T1000 (cell line): ENCODE results near the gene NEIL3.
"Not testable (repeated sequence)": the region's sequence is repeated elsewhere in the genome, so short reads cannot be mapped to it uniquely, and the experiment has no call there.

Experiments
- DNase-seq: peaks from one replicate; lab custom pipeline; 2025; ENCODE audit warnings: mixed read lengths; lab: John Stamatoyannopoulos, UW

Gene NEIL3

DNA sequence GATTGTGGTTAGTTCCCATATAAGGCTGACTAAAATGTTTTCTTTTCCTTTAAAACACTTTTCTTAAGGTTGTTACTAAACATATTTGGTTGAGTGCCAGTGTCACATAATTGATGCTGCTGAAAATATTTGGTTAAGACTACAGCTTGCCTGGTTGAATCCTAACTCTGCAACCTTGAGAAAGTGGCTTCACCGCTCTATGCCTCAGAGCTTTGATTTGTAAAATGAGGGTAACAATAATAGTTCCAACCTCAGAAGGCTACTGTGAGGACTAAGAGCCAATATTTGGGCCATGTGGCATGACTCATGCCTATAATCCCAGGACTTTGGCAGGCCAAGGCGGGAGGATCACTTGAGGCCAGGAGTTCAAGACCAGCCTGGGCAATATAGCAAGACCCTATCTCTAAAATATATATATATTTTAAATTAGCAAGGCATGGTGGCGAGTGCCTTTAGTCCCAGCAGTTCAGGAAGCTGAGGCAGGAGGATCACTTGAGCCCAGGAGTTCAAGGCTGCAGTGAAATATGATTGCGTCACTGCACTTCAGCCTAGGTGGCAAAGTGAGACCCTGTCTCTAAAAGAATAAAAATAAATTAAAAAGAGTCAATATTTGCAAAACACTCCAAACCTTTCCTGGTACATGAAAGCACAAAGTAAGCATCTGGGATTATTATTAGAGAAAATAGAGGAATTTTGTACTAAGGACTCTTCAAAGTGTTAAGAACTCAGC lies 7.1 kb upstream of the NEIL3 start:
- no peak for DNase-seq

DNA sequence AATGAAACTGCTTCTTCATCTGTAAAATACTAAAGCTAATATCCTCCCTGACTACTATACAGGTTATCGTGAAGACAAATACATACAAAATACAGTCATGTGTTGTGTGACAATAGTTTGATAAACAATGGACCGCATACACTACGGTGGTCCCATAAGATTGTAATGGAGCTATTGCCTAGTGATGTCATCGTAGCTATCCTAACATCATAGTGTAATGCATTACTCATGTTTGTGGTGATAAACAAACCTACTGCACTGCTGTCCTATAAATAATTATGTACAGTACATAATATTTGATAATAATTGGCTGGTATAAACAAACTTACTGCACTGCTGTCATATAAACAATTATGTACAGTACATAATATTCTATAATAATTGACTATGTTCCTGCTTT lies 5.6 kb upstream of the NEIL3 start:
- DNase-seq, result no peak

DNA sequence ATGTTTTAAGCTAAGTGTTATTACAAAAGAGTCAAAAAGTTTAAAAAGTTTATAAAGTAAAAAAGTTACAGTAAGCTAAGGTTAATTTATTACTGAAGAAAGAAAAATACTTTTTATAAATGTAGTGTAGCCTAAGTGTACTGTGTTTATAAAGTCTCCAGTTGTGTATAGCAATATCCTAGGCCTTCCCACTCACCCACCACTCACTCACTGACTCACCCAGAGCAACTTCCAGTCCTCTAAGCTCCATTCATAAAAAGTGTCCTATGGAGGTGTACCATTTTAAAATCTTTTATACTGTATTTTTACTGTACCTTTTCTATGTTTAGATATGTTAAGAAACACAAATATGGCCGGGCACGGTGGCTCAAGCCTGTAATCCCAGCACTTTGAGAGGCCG lies 4.8 kb upstream of the NEIL3 start:
- not testable (repeated sequence) for DNase-seq

DNA sequence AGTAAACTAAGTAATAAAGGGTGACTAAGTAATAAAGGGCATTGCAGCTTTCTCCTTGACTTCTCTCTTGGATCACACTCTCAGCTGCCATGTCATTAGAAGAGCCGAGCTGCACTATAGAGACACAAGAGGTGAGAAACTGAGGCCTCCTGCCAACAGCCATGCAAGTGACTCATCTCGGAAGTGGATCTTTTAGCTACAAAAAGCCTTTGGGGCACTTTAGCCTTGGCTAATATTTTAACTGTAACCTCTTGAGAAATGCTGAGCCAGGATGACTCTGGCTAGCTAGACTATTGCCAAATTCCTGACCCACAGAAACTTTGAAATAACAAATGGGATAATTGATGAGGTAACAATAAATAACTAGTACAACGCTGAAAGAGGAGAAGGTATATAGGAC lies 1.5 kb upstream of the NEIL3 start:
- DNase-seq, result peak; percentile 54

DNA sequence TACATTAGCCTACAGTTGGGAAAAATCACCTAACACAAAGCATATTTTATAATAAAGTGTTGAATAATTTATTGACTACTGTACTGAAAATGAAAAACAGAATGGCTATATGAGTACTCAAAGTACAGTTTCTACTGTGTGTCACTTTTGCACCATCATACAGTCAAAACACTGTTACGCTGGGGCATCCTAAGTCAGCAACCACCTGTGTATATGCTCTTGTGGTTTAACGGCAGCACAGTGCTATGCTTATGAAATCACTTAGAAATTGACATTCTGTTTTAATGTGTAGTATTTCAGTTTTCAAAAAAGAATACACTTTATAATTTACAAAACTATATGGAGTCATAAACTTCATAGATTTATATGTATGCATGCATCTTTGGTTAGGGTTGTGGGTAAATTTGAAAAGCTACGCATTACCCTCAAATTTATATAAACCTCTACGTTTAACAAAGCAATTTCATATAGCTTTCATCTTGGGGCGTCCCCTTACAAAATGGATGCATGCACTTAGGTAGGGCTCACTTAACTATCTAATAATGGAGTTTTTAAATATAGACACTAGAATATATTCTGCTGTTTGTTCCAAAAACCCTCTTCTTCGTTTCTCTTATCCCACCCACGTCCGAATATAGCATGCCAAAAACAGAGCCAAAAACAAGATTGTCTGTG lies 690 bp upstream of the NEIL3 start:
- no peak for DNase-seq

DNA sequence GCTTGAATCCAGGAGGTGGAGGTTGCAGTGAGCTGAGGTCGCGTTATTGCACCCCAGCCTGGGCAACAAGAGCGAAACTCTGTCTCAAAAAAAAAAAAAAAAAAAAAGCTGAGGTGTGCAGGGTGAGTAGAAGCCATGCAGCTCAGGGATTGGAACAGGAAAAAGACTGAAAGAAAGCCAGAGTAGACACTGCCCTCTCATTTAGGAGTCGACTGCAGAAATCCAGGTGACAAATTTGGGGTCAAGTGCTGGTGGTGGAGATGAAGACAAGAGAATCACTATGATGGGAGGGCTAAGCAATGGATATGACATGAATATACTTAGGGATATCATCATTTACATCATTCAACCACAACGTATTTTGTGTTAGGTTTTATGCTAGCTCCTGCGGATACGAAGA lies 1.9 kb downstream of the NEIL3 start:
- DNase-seq, result no peak

DNA sequence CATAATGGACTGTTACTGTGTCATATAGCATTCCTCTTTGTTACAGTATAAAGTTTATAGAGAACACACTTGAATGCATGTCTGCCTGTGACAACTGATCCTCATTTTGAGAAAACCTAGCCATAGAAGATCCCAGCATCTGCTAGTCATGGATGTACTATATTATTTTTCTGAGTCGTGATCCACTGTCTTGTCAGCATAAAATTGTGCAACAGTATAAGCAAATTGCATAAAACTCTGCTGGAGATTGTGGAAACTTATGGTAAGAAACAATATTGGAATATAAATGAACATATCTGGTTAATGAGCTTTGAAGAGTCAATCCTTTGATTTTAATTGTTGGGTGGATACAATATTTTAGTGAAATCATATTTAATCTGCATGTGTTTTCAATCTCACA lies 3.6 kb downstream of the NEIL3 start:
- no peak for DNase-seq

DNA sequence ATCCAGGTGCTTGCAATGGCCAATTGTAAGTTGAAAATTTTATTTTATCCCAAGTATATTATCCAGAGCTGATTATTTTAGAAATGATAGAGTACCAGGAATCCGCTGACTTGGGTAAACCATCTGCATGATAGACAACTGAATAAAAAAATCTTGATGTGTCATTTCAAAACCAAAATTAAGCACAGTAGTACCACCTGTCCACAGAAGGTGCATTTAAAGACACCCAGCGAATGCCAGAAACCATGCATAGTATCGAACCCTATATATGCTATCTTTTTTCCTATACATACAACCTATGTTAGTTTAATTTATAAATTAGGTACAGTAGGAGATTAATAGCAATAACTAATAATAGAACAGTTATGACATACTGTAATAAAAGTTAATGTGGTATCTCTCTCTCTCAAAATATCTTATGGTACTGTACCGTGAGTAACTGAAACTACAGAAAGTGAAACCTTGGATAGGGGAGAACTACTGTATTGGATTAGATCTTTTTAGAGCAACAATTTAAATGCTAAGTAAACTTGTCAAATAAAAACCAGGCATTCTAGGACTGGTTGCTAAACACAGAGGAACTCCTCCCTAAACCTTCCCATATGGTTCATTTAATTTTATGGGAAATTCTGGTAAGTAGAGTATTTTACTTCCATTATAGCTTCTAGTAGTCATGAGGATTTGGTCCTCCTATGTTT lies 6.2 kb downstream of the NEIL3 start:
- DNase-seq, result no peak

DNA sequence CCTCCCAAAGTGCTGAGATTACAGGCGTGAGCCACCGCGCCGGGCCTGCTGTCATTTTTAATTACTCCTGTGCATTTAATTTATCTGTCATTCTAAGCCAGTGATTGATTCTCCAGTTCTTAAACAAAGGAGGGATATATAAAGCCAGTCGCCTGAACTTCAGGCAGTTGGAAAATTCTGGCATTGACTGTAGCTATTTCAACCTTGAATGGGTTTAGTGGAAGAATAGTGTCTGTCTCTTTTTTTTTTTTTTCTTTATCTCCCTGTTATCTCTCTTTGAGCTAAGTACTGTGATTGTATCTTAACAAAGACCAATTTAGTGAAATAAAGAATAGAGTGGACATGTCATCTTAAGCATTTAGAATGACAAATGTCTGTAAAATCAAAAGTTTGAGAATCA lies 11.0 kb downstream of the NEIL3 start:
- no peak for DNase-seq

DNA sequence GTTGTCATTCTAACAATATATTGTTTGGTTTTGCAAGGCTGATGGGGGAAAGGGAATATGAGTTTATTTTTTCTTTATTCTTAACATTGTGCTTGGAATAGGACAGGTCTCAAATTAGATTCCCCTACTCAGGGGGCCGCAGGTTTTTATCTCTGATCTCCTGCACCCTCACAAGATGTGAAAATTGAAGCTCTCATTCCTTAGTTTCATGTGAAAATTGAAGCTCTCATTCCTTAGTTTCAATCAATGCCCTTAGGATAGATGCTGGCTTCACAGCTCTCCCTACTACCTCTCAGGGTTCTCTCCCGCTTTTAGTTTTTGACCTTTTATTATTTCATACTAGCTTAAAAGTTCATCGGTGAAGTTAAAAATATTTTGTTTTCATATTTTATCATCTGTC lies 12.0 kb downstream of the NEIL3 start:
- no peak for DNase-seq

DNA sequence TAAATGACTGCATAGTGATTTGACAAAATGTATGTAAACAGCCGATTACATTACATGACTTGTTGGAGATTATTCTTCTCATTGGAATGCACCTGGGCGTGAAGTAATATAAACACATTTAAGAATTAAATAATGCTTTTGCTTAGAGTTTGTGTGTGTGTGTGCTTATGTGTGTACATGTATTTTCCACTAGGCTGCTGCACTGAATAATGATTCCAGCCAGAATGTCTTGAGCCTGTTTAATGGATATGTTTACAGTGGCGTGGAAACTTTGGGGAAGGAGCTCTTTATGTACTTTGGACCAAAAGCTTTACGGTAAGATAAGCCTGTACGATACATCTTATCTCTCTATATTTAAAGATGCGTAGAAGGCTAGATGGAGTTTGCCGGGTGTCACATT lies 12.6 kb downstream of the NEIL3 start:
- DNase-seq, result no peak

DNA sequence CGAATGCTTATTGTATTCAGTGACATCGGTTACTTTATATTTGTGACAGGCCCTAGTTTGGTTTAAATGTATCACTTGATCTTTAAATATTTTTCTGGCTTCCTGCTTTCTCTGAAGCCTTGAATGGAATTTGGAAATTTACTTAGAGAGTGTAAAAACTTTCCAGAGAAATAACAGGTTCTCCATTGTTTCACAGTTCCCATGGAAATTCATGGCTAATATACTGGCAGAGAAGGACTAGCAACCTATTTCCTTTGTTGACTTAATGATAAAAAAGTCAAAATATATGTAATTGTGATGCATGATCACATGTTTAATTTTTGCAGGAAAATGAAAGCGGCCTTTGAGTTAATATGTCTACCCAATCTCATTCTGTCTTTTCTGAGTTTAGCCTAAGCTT lies 13.2 kb downstream of the NEIL3 start:
- no peak for DNase-seq

DNA sequence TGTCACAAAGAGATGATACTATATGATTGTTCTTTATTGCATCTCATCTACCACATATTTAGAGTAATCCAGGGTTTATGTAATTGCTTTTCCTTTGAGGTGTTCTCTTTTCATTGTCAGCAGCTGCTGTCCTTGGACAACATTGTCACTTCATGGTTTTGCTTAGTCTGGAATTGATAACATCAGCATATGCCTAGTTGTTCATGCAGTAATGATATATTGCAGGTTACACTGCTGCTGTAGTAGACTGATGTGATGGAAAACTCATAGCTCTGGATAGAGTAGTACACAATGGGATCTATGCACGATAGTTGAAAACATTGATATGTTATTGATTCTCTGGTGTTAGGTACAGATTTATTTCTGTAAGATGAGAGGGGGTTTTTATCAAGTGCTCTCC lies 13.7 kb downstream of the NEIL3 start:
- DNase-seq, result no peak

DNA sequence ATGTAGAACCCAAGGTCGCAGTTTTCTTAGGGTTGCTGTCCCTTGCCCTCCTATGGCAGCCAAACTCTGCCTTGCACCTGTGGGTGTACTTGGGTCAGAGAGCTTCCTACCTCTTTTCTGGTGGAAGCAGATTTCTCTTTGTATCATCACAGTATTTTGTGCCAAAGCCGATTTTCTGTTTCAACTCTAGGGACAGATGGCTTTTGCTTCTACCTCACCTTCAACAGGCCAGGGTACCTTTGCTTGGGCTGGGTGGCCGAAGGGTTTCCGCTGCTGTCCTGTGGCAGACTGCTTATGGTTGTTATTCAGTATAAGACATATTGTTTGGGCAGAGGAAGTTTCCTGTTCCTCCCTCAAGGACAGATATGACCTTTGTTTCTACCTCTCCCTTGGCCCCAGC lies 22.4 kb downstream of the NEIL3 start:
- no peak for DNase-seq

DNA sequence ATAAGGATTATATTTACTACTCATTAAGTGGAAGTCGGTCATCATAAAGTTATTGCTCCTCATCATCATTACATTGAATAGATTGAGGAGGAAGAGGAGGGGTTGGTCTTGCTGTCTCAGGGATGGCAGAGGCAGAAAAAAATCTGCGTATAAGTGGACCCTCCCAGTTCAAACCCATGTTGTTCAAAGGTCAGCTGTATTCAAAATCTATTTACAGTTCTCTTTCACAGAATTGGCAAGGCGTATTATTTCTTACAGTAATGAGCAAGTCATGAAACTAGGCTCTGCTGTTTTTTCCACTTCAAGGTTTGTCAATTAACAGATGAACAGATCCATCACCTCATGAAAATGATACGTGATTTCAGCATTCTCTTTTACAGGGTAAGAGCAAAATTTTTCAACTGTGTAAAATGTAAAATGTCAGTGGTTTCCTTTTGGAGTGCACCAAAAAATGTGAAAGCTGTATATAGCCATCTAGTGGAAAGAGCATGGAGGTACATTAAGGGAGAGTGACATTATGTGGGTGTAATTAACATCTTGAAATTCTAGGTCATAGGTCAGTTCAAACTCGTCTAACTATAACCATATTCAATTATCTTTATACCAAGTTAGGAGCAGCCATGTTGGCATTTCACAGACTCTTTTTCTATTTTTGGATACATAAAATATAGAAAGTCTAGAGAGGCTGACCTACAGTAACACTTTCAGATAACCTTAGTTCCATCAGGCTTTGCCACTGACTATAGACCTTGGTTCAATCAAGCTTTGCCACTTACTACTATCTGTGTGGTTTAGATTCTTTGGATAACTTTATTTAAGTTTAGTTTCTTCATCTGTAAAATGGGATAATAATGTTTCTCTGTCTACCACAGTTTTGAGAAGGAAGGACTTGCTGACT lies 30.1 kb downstream of the NEIL3 start:
- DNase-seq, result no peak

DNA sequence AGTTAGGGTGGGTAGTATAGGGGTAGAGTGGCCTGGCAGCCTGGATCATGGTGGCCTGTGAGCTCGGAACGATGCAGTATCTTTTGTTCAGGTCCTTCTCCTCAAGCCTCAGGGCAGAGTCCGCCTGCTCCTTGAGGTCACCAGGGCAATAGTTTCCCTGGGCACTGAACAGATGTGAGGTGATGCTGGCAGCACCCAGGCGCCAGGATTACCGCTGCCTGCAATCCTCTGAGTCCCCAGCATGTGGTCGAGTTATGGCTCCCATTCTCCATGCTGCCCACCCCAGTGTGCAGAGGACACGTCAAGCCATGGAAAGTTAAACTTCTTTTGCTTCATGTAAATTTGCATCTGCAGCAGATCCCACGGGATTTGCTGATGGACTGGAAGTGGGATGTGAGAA lies 38.7 kb downstream of the NEIL3 start:
- DNase-seq, result no peak

DNA sequence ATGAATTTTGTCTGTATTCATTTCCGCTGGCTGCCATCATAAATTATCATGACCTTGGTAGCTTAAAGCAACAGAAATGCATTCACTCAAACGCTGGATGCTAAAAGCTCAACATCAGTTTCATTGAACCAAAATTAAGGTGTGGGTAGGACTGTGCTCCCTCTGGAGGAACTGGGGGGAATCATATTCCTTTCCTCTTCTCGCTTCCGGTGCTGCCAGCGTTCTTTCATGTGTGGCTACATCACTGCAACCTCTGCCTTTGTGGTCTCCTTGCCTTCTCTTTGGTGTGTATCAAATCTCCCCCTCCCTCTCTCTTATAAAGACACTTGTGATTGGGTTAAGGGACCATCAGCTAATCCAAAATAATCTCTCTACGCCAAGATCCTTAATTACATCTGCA lies 39.5 kb downstream of the NEIL3 start:
- no peak for DNase-seq

DNA sequence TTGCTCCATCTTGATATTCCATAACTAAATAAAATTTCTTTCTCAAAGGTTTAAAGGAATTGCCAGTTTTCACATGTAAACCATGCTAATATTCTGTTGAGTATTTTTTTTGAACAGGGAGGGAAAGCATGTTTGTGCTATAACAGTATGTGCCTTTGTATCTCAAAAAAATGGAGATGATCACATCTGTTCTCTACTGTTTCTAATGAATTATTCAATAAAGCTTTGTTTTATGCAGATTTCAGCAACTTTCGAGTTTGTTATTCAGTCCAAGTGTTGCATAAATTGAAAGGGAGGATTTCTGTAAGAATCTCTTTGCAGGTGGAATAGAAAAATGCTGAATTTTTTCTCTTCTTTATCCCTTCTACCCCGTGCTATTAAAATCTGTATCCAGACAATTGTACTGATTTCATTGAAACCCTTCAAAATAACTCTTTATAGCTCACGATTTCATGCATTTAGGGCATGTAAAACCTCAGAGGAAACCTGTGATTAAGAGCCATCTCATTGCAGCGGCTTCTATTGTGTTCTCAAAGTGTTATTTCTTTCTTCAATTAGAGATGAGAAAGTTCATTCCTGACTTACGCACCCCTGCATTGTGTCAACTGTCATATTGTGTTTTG lies 42.1 kb downstream of the NEIL3 start:
- no peak for DNase-seq

DNA sequence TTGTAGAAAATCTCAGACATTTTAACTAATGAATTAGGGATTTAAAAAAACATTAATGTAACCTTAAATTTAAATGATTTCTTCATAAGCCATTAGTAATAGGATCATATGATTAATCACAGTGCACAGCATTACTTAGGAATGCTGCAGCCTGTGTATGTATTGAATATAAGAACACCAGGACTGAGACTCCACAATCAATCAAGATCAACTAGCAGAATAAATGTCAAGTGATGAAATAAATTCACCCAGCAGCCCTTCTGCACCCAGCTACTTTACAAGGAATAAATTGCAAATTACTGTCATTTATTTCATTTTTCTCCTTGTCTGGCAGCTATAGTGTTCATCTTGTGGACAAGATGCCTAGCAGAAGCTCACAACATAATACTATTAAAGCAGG lies 46.5 kb downstream of the NEIL3 start:
- no peak for DNase-seq

DNA sequence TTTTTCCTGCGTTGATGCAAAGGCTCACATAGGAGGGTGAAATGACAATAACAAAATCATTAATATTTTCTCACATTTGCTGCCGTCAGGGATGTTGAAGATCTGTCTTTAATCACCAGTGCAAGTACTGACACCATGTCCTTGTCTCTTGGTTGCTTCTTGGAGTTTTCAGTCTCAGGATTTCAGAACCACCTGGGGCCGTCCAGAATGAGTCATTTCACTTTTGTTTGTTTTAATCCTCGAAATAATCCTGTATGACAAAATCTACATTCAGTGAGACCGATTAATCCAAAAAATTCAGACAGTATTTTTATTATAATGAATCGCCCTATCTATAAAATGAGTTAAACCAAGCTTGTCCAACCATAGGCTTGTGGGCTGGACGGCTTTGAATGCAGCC lies 47.2 kb downstream of the NEIL3 start:
- no peak for DNase-seq

DNA sequence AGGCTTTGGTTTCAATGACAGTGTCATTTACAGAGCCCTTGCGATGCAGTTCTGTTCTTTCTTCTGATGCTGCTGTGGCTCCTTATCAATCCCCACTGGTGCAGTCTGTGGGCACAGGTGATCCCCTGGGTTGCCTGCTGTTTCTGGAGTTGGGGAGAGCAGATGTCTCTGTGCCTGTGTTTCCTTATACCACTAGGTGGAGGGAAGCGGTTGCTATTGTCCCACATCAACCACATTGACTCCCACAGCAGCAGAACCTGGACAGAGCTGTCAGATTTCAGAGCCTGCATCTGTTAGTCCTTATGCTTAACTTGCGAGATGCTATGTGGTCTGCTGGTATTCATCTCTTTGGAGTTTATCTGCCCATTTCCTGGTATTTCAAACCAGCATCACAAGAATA lies 57.7 kb downstream of the NEIL3 start:
- no peak for DNase-seq

DNA sequence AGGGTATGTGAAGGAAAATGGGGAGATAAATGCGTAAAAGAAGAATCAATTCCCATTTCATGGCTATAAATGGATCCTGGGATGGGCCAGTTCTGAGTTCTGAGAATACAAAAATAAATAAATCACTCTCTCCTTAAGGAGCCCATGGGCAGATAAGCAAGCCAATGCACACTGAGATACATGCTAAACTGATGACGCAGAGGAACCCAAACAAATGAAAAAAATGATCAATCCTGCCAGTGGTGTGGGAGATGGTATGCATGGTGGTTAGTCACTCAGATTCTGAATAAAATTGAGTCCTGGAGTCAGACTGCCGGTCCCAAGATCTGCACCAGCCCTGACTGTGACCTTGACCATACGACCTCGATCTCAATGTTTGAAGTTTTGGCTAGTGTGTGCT lies 59.7 kb downstream of the NEIL3 start:
- peak; percentile 31 for DNase-seq
